Smooth muscle cell (in vitro differentiated cells): ENCODE measurements around the gene CYB561D1. TPM values are rescaled to one million over a fixed set of nuclear protein-coding genes. Genes with fewer than 3 reads are reported as not detected.

Experiments
- DNase-seq: peaks from one replicate; lab custom pipeline; 2025; ENCODE audit not compliant: unreplicated experiment; lab: John Stamatoyannopoulos, UW
- H2AFZ ChIP-seq: fragments of 200-600 bp; sonication (generic); 2 replicates; pipeline ENCODE4 v1.6.0; 2016; ENCODE audit warnings: antibody characterized with exemption, low read depth, mild to moderate bottlenecking
- H3F3A ChIP-seq: fragments of 200-600 bp; sonication (generic); 2 replicates; pipeline ENCODE4 v1.6.0; 2017; ENCODE audit warnings: antibody characterized with exemption, low read depth
- H3K27ac ChIP-seq: fragments of 200-600 bp; sonication (generic); 2 replicates; pipeline ENCODE4 v1.5.1; 2016; ENCODE audit warnings: low read depth, mild to moderate bottlenecking
- H3K27me3 ChIP-seq: fragments of 200-600 bp; sonication (generic); 2 replicates; pipeline ENCODE4 v1.6.1; 2016; ENCODE audit warnings: low read depth, mild to moderate bottlenecking
- H3K36me3 ChIP-seq: fragments of 200-600 bp; sonication (generic); 2 replicates; pipeline ENCODE4 v1.5.1; 2016; ENCODE audit warnings: low read depth
- H3K4me1 ChIP-seq: fragments of 200-600 bp; sonication (generic); 2 replicates; pipeline ENCODE4 v1.5.1; 2016; ENCODE audit warnings: low read depth
- H3K4me2 ChIP-seq: fragments of 200-600 bp; sonication (generic); 2 replicates; pipeline ENCODE4 v1.6.0; 2016; ENCODE audit warnings: mild to moderate bottlenecking
- H3K4me3 ChIP-seq: fragments of 200-600 bp; sonication (generic); 2 replicates; pipeline ENCODE4 v1.5.1; 2016; ENCODE audit warnings: mild to moderate bottlenecking
- H3K79me2 ChIP-seq: fragments of 200-600 bp; sonication (generic); 2 replicates; pipeline ENCODE4 v1.6.0; 2016; ENCODE audit warnings: low read depth, mild to moderate bottlenecking
- H3K9ac ChIP-seq: fragments of 200-600 bp; sonication (generic); 2 replicates; pipeline ENCODE4 v1.6.0; 2016; ENCODE audit warnings: low read depth
- H3K9me3 ChIP-seq: fragments of 200-600 bp; sonication (generic); replicated peaks from 2 replicates; pipeline ENCODE4 v1.5.1; 2016; ENCODE audit warnings: low read depth
- H4K20me1 ChIP-seq: fragments of 200-600 bp; sonication (generic); 2 replicates; pipeline ENCODE4 v1.6.0; 2016; ENCODE audit warnings: low read depth
- WGBS: methylation state at CpG from one replicate; pipeline ENCODE4 v1.1.7; 2016; ENCODE audit warnings: low lambda C conversion rate; 5-methylcytosine and 5-hydroxymethylcytosine counted together
- polyA plus RNA-seq: library from polyadenylated mRNA; unstranded; fragments of >200 nt; fragmentation: Nextera tagmentation; extraction: Ambion mirVana; gene quantifications from 2 replicates; pipeline ENCODE4 v1.2.1, GENCODE V29; 2016
- total RNA-seq: library from RNA; depleted of rRNA; stranded (reverse); fragments of >200 nt; gene quantifications from 2 replicates; pipeline ENCODE4 v1.2.3, GENCODE V29; 2014
- TF ChIP-seq, protein P1 (sequence below): fragments of 200-600 bp; sonication (generic); IDR thresholded peaks from 2 replicates; pipeline ENCODE4 v1.5.1; 2017; ENCODE audit warnings: borderline replicate concordance, mild to moderate bottlenecking, antibody characterized with exemption; ENCODE audit not compliant: insufficient read depth, poor library complexity, severe bottlenecking

The CYB561D1 gene
- total and polyA plus RNA-seq, 2 experiments from 2014 or later, result 4.5 to 5.3 TPM

DNA sequence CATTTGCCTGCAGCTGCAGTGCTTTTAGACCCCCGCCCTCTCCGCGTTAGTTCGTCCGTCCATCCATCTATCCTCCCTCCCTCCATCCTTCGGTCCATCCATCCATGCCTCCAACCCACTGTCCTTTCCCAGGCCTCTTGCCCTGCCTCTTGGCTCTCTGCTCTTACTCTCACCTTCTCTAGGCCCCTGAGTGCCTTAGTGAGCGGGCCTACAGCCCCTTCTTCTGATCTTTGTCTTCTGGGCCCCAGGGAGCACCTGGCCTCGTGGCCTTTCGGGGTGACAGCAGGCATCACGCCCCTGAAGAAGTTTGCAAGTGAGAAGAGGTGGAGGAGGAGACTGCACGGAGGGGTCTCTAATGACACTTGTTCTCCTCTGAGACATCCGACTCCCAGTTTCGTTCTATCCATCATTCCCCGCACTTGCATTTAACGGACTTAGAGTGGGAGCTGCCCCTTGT, 9.3 kb upstream of the CYB561D1 start:
- TF ChIP-seq, protein P1, sequence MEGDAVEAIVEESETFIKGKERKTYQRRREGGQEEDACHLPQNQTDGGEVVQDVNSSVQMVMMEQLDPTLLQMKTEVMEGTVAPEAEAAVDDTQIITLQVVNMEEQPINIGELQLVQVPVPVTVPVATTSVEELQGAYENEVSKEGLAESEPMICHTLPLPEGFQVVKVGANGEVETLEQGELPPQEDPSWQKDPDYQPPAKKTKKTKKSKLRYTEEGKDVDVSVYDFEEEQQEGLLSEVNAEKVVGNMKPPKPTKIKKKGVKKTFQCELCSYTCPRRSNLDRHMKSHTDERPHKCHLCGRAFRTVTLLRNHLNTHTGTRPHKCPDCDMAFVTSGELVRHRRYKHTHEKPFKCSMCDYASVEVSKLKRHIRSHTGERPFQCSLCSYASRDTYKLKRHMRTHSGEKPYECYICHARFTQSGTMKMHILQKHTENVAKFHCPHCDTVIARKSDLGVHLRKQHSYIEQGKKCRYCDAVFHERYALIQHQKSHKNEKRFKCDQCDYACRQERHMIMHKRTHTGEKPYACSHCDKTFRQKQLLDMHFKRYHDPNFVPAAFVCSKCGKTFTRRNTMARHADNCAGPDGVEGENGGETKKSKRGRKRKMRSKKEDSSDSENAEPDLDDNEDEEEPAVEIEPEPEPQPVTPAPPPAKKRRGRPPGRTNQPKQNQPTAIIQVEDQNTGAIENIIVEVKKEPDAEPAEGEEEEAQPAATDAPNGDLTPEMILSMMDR, result no peak
- WGBS, result 10% methylated on average over 15 of the region's 15 CpGs
- Histone ChIP-seq H3K4me1 (peaks cover 8% of the 10 kb centered on the region), H3K27ac (no peak overlapping the region), H3K9me3 (no peaks in the 10 kb centered on the region), H3K4me3 (peak overlapping the region; percentile 79), H3K9ac (peak overlapping the region; percentile 99), H2AFZ (peak overlapping the region; percentile 39), H3K27me3 (peaks cover 8% of the 10 kb centered on the region), H4K20me1 (no peaks in the 10 kb centered on the region), H3K4me2 (peak overlapping the region; percentile 93), H3K79me2 (no peaks in the 10 kb centered on the region), H3F3A (no peaks in the 10 kb centered on the region), H3K36me3 (no peaks in the 10 kb centered on the region)
- DNase-seq, result no peak

- DNase-seq, result no peak
- peaks cover 8% of the 10 kb centered on the region for H3K27me3 ChIP-seq
- H3K4me1 ChIP-seq, result peaks cover 8% of the 10 kb centered on the region
- no peaks in the 10 kb centered on the region for H3K79me2 ChIP-seq
- H3K4me2 ChIP-seq, result peak overlapping the region; percentile 93
- no peaks in the 10 kb centered on the region for H3K9me3 ChIP-seq
- TF ChIP-seq, protein P1, result no peak
- H3K9ac ChIP-seq, result peak overlapping the region; percentile 99
- no peaks in the 10 kb centered on the region for H3F3A ChIP-seq
- no peaks in the 10 kb centered on the region for H3K36me3 ChIP-seq
- WGBS, result 12% methylated on average over 3 of the region's 3 CpGs
- peak overlapping the region; percentile 79 for H3K4me3 ChIP-seq
- H3K27ac ChIP-seq, result no peak overlapping the region
- H4K20me1 ChIP-seq, result no peaks in the 10 kb centered on the region
- no peak overlapping the region for H2AFZ ChIP-seq
Measured at GRCh38 chr1:109485001-109485400, 8.9 kb upstream of the CYB561D1 start.

- H3K9ac ChIP-seq, result no peak overlapping the region
- H3K9me3 ChIP-seq, result no peaks in the 10 kb centered on the region
- H3K4me1 ChIP-seq, result peaks cover 8% of the 10 kb centered on the region
- H2AFZ ChIP-seq, result no peak overlapping the region
- H4K20me1 ChIP-seq, result no peaks in the 10 kb centered on the region
- H3K79me2 ChIP-seq, result no peaks in the 10 kb centered on the region
- WGBS, result 88% methylated on average over 3 of the region's 5 CpGs
- DNase-seq, result no peak
- H3K4me3 ChIP-seq, result no peak overlapping the region
- no peaks in the 10 kb centered on the region for H3F3A ChIP-seq
- no peaks in the 10 kb centered on the region for H3K36me3 ChIP-seq
- no peak overlapping the region for H3K27ac ChIP-seq
- H3K27me3 ChIP-seq, result peaks cover 3% of the 10 kb centered on the region
- TF ChIP-seq, protein P1, result no peak
- H3K4me2 ChIP-seq, result no peak overlapping the region
Measured at GRCh38 chr1:109487261-109487660, 6.6 kb upstream of the CYB561D1 start.

DNA sequence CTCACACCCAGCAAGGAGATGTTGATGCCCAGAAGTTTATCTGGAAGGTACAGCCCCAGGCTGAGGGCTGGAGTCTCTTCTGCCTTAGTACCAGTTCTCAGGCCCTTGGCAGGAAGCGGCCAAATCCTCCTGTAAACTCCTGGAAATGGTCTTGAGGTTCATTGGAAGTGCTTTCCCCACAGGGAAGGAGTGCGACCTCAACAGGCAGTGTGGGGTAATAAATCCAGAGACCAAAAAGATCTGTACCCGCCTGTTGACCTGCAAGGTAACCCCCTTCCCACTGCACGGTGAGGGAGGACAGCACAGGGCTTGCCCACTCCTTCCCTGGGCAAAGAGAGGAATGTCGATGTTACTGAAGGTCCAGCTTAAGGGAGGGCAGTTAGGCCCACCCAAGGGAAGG, 5.7 kb upstream of the CYB561D1 start:
- H3K9ac ChIP-seq, result no peak overlapping the region
- no peaks in the 10 kb centered on the region for H3F3A ChIP-seq
- no peak for DNase-seq
- H3K4me2 ChIP-seq, result no peak overlapping the region
- no peak overlapping the region for H3K4me3 ChIP-seq
- no peaks in the 10 kb centered on the region for H3K27me3 ChIP-seq
- H3K27ac ChIP-seq, result no peak overlapping the region
- peaks cover 8% of the 10 kb centered on the region for H3K4me1 ChIP-seq
- H3K79me2 ChIP-seq, result no peaks in the 10 kb centered on the region
- H3K36me3 ChIP-seq, result no peaks in the 10 kb centered on the region
- TF ChIP-seq, protein P1, result no peak
- WGBS, result 81% methylated on average over 5 of the region's 5 CpGs
- H4K20me1 ChIP-seq, result no peaks in the 10 kb centered on the region
- H2AFZ ChIP-seq, result no peak overlapping the region
- no peaks in the 10 kb centered on the region for H3K9me3 ChIP-seq
